Measurements from ENCODE around the gene ALG9.

Gene ALG9

GRCh38 chr11:111761036-111761435, 110.3 kb downstream of the ALG9 start:
- in situ Hi-C loops (cut with MboI; ENCODE audit: low pct_unique_long_range_greater_than_20kb, low sequenced_read_pairs, unreplicated experiment) = no loop called here
- no peak for DNase-seq (ENCODE audit: low spot score)
- TF ChIP-seq CTCF (IDR thresholded peaks at IDR 0.05; ENCODE audit: extremely low read depth, insufficient read depth, missing control alignments) = no peak

- in situ Hi-C loops (cut with MboI; ENCODE audit: low pct_unique_long_range_greater_than_20kb, low sequenced_read_pairs, unreplicated experiment) = no loop called here
- TF ChIP-seq CTCF (IDR thresholded peaks at IDR 0.05; ENCODE audit: extremely low read depth, insufficient read depth, missing control alignments) = no peak
- no peak for DNase-seq (ENCODE audit: low spot score)
Measured at GRCh38 chr11:111759778-111760407, 111.5 kb downstream of the ALG9 start.

- TF ChIP-seq CTCF (IDR thresholded peaks at IDR 0.05; ENCODE audit: extremely low read depth, insufficient read depth, missing control alignments) = no peak
- in situ Hi-C loops (cut with MboI; ENCODE audit: low pct_unique_long_range_greater_than_20kb, low sequenced_read_pairs, unreplicated experiment) = no loop called here
- no peak for DNase-seq (ENCODE audit: low spot score)
Measured at GRCh38 chr11:111759376-111759775, 112.0 kb downstream of the ALG9 start.

- TF ChIP-seq CTCF (IDR thresholded peaks at IDR 0.05; ENCODE audit: extremely low read depth, insufficient read depth, missing control alignments) = no peak
- in situ Hi-C loops (cut with MboI; ENCODE audit: low pct_unique_long_range_greater_than_20kb, low sequenced_read_pairs, unreplicated experiment) = no loop called here
- DNase-seq (ENCODE audit: low spot score) = no peak
Measured at GRCh38 chr11:111756097-111756496, 115.3 kb downstream of the ALG9 start.

- in situ Hi-C loops (cut with MboI; ENCODE audit: low pct_unique_long_range_greater_than_20kb, low sequenced_read_pairs, unreplicated experiment) = no loop called here
- no peak for TF ChIP-seq CTCF (IDR thresholded peaks at IDR 0.05; ENCODE audit: extremely low read depth, insufficient read depth, missing control alignments)
- DNase-seq (ENCODE audit: low spot score) = no peak
Measured at GRCh38 chr11:111749646-111750045, 121.7 kb downstream of the ALG9 start.

- in situ Hi-C loops (cut with MboI; ENCODE audit: low pct_unique_long_range_greater_than_20kb, low sequenced_read_pairs, unreplicated experiment) = no loop called here
- DNase-seq (ENCODE audit: low spot score) = no peak
- TF ChIP-seq CTCF (IDR thresholded peaks at IDR 0.05; ENCODE audit: extremely low read depth, insufficient read depth, missing control alignments) = no peak
Measured at GRCh38 chr11:111748035-111748804, 123.2 kb downstream of the ALG9 start.
